Calu3 (cell line): Measurements from ENCODE around the gene TFCP2. TPM values are rescaled to one million over a fixed set of nuclear protein-coding genes. Genes with fewer than 3 reads are reported as not detected.

ENCODE experiments used
- BruUV-seq: library from RNA; stranded (reverse); fragments of 400-500 nt; replicated peaks from 2 replicates; lab custom pipeline; 2021; lab: Mats Ljungman, UMichigan
- CTCF ChIA-PET: fragments of 300-600 bp; sonication (Branson Sonifier 250); formaldehyde crosslinking; loops from one replicate; lab custom pipeline; 2022; ENCODE audit warnings: antibody characterized with exemption; lab: Charles Lee
- DNase-seq: peaks from one replicate; pipeline ENCODE4 v3.0.0; 2022
- H3K27ac Mint-ChIP-seq: one replicate; pipeline ENCODE4 v1.8.0; 2022; ENCODE audit warnings: mixed read lengths; ENCODE audit not compliant: unreplicated experiment
- H3K27me3 Mint-ChIP-seq: one replicate; pipeline ENCODE4 v1.8.0; 2022; ENCODE audit warnings: mixed read lengths; ENCODE audit not compliant: unreplicated experiment
- H3K36me3 Mint-ChIP-seq: one replicate; pipeline ENCODE4 v1.8.0; 2022; ENCODE audit warnings: mild to moderate bottlenecking, moderate library complexity, mixed read lengths; ENCODE audit not compliant: insufficient read depth, unreplicated experiment
- H3K4me1 Mint-ChIP-seq: one replicate; pipeline ENCODE4 v1.8.0; 2022; ENCODE audit warnings: mild to moderate bottlenecking, low read depth, mixed read lengths; ENCODE audit not compliant: unreplicated experiment
- H3K4me3 Mint-ChIP-seq: one replicate; pipeline ENCODE4 v1.8.0; 2022; ENCODE audit warnings: mild to moderate bottlenecking, low read depth, moderate library complexity, mixed read lengths; ENCODE audit not compliant: unreplicated experiment
- H3K9me3 Mint-ChIP-seq: one replicate; pipeline ENCODE4 v1.8.0; 2022; ENCODE audit warnings: low read depth, mixed read lengths; ENCODE audit not compliant: unreplicated experiment
- intact Hi-C: fragments of 100-400 bp; cut with micrococcal nuclease; formaldehyde crosslinking; loops from one replicate; pipeline ENCODE4 v1.10.0; 2022; ENCODE audit not compliant: unreplicated experiment
- total RNA-seq: library from RNA; stranded (reverse); gene quantifications from 2 replicates; pipeline ENCODE4 v1.2.3, GENCODE V29; 2022
- TF ChIP-seq, protein P1 (sequence below): fragments of 200-600 bp; IDR thresholded peaks from one replicate; pipeline ENCODE4 v1.8.0; 2022; ENCODE audit warnings: antibody characterized with exemption; ENCODE audit not compliant: unreplicated experiment

TFCP2 gene
- total RNA-seq, 1 experiment from 2014 or later = 19.6 TPM

DNA sequence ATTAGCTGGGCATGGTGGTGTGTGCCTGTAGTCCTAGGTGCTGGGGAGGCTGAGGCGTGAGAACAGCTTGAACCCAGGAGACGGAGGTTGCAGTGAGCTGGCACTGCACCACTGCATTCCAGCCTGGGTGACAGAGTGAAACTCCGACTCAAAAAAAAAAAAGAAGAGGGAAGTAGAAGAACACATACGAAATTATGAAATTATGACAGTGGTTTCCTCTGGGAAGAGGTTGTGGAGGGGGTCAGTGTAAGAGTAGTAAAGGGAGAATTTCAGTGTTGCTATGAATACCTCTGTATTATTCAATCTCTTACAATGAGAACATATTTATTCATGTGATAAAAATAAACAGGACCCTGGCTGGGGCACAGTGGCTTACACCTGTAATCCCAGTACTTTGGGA lies 64.8 kb downstream of the TFCP2 start:
- H3K9me3 Mint-ChIP-seq = no peaks in the 10 kb centered on the region
- peaks cover 24% of the 10 kb centered on the region for H3K36me3 Mint-ChIP-seq
- BruUV-seq = no TSS peak
- no peak overlapping the region for H3K4me3 Mint-ChIP-seq
- no peaks in the 10 kb centered on the region for H3K4me1 Mint-ChIP-seq
- no peaks in the 10 kb centered on the region for H3K27me3 Mint-ChIP-seq
- no peak for DNase-seq
- H3K27ac Mint-ChIP-seq = no peak overlapping the region
- intact Hi-C loops = no loop called here
- CTCF ChIA-PET = no interaction called here
- TF ChIP-seq, protein P1, sequence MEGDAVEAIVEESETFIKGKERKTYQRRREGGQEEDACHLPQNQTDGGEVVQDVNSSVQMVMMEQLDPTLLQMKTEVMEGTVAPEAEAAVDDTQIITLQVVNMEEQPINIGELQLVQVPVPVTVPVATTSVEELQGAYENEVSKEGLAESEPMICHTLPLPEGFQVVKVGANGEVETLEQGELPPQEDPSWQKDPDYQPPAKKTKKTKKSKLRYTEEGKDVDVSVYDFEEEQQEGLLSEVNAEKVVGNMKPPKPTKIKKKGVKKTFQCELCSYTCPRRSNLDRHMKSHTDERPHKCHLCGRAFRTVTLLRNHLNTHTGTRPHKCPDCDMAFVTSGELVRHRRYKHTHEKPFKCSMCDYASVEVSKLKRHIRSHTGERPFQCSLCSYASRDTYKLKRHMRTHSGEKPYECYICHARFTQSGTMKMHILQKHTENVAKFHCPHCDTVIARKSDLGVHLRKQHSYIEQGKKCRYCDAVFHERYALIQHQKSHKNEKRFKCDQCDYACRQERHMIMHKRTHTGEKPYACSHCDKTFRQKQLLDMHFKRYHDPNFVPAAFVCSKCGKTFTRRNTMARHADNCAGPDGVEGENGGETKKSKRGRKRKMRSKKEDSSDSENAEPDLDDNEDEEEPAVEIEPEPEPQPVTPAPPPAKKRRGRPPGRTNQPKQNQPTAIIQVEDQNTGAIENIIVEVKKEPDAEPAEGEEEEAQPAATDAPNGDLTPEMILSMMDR = no peak

DNA sequence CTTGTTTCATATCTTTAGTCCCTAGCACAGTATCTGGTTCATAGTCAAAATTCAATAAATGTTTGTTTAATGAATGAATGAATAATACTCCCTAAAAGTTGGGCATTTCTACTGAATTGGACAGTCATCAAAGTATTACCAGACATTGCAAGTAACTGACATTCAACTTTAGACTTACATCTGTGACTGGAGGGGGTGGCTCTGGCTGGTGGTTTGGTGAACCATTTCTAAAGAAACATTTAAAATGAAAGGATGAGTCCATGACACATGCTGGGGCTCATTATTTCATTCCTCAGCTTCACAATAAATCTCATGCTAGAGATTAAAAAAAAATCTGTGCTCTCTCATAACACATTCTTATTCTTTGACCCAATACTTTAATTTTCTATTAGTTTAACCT lies 69.0 kb downstream of the TFCP2 start:
- Mint-ChIP-seq H3K9me3 (no peaks in the 10 kb centered on the region), H3K4me1 (no peaks in the 10 kb centered on the region), H3K4me3 (no peak overlapping the region), H3K36me3 (peaks cover 30% of the 10 kb centered on the region), H3K27ac (no peak overlapping the region), H3K27me3 (no peaks in the 10 kb centered on the region)
- TF ChIP-seq, protein P1 = no peak
- DNase-seq = no peak
- no TSS peak for BruUV-seq
- CTCF ChIA-PET = no interaction called here
- intact Hi-C loops = no loop called here

DNA sequence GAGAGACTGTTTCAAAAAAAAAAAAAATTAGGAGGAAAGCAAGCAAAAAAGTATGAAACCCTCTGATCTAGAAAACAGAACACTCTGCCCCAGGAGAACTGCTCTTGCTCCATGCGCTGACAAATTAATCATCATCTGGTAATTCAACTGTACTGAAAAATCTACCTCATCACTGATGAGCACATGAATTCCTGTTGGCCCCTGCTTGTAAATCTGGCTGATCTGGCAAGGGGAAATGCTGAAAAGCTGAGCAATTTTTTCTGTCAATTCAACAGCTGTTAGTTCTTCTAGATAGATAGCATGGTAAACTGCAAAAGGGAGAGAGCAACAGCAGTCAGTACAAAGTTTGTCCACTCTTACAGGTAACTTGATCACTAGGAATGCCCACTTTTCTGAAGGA lies 74.3 kb downstream of the TFCP2 start:
- Mint-ChIP-seq H3K36me3 (peaks cover 24% of the 10 kb centered on the region), H3K9me3 (no peaks in the 10 kb centered on the region), H3K4me1 (no peaks in the 10 kb centered on the region), H3K27ac (no peak overlapping the region), H3K27me3 (no peaks in the 10 kb centered on the region), H3K4me3 (no peak overlapping the region)
- CTCF ChIA-PET = interaction anchor here (0.6 kb wide), 1 partner anchor 50 kb away, joined by 4 read pairs; no protein-coding TSS in a partner anchor
- TF ChIP-seq, protein P1 = no peak
- no peak for DNase-seq
- intact Hi-C loops = no loop called here
- no TSS peak for BruUV-seq

DNA sequence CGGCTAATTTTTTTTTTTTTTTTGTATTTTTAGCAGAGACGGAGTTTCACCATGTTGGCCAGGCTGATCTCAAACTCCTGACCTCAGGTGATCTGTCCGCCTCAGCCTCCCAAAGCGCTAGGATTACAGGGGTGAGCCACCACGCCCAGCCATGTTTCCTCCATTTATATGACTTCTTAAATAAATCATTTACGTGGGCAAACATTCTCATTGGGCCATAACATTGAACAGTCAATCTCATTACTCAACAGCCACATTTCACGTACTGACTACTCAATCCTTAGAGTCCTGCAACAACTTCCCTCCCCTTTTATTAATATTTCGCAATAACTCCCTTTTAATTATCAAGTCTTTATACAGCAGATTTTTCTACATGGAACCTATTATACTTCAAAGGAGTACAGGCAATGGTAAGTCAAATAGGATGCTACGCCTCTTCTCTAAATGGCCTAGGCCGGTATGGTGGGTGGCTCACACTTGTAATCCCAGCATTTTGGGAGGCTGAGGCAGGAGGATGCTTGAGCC lies 82.2 kb downstream of the TFCP2 start:
- TF ChIP-seq, protein P1 = no peak
- Mint-ChIP-seq H3K9me3 (no peaks in the 10 kb centered on the region), H3K36me3 (peaks cover 16% of the 10 kb centered on the region), H3K4me3 (no peak overlapping the region), H3K27ac (no peak overlapping the region), H3K27me3 (no peaks in the 10 kb centered on the region), H3K4me1 (no peaks in the 10 kb centered on the region)
- DNase-seq = no peak
- intact Hi-C loops = no loop called here
- CTCF ChIA-PET = no interaction called here
- BruUV-seq = no TSS peak
